Activated CD8-positive, alpha-beta T cell treated with anti-CD3 and anti-CD28 coated beads for 36 hours (primary cell): ENCODE results near the gene MYG1. TPM values are rescaled to one million over a fixed set of nuclear protein-coding genes. Genes with fewer than 3 reads are reported as not detected.
A peak's percentile ranks its signal among the peaks of the same experiment; 100 is the strongest.

Experiments
- ATAC-seq: fragments of 200-7000 bp; cut with Tn5 transposase; one replicate; pipeline ENCODE4 v1.10.0; 2021; ENCODE audit warnings: mild to moderate bottlenecking, moderate library complexity
- CTCF ChIA-PET: fragments of 350-600 bp; sonication (Branson Sonifier 250); formaldehyde crosslinking; loops from one replicate; lab custom pipeline; 2021; ENCODE audit warnings: antibody characterized with exemption; lab: Charles Lee
- POLR2A ChIA-PET: fragments of 350-600 bp; sonication (Branson Sonifier 250); formaldehyde crosslinking; loops from one replicate; lab custom pipeline; 2021; ENCODE audit warnings: antibody characterized with exemption; lab: Charles Lee
- DNase-seq: peaks from one replicate; pipeline ENCODE4 v3.0.0-alpha.2; 2020
- H3K27ac Mint-ChIP-seq: one replicate; pipeline ENCODE4 v1.8.0; 2021; ENCODE audit warnings: mild to moderate bottlenecking, mixed read lengths
- H3K27me3 Mint-ChIP-seq: one replicate; pipeline ENCODE4 v1.8.0; 2021; ENCODE audit warnings: mixed read lengths
- H3K36me3 Mint-ChIP-seq: one replicate; pipeline ENCODE4 v1.8.0; 2021; ENCODE audit warnings: low read depth, mixed read lengths
- H3K4me1 Mint-ChIP-seq: one replicate; pipeline ENCODE4 v1.8.0; 2021; ENCODE audit warnings: low read depth, mixed read lengths
- H3K4me3 Mint-ChIP-seq: one replicate; pipeline ENCODE4 v1.8.0; 2021; ENCODE audit warnings: mild to moderate bottlenecking, moderate library complexity, mixed read lengths
- H3K9me3 Mint-ChIP-seq: one replicate; pipeline ENCODE4 v1.8.0; 2021; ENCODE audit warnings: mixed read lengths
- CTCF ChIP-seq: fragments of 200-600 bp; IDR thresholded peaks from one replicate; pipeline ENCODE4 v1.8.0; 2022; ENCODE audit warnings: antibody characterized with exemption, mild to moderate bottlenecking
- intact Hi-C: fragments of 100-400 bp; cut with micrococcal nuclease; formaldehyde crosslinking; loops from one replicate; pipeline ENCODE4 v1.10.0; 2022
- total RNA-seq, 2 experiments: library from RNA; stranded (reverse); gene quantifications; one replicate each; pipeline ENCODE4 v1.2.3, GENCODE V29; 2021

The MYG1 gene
- total RNA-seq, 2 experiments from 2014 or later, result 69.5 to 70.9 TPM

GRCh38 chr12:53333289-53333688 is 33.8 kb downstream of the MYG1 start:
- intact Hi-C loops, result no loop called here
- POLR2A ChIA-PET, result interaction anchor here (1.7 kb wide), 1 partner anchor 114 kb away, joined by 3 read pairs; no protein-coding TSS in a partner anchor
- H3K27ac Mint-ChIP-seq, result no peak overlapping the region
- ATAC-seq, result no peak
- no peak for DNase-seq
- peaks cover 35% of the 10 kb centered on the region for H3K27me3 Mint-ChIP-seq
- no peak overlapping the region for H3K4me3 Mint-ChIP-seq
- H3K36me3 Mint-ChIP-seq, result no peaks in the 10 kb centered on the region
- TF ChIP-seq CTCF, result no peak
- H3K9me3 Mint-ChIP-seq, result no peaks in the 10 kb centered on the region
- CTCF ChIA-PET, result interaction anchor here (1.0 to 4.2 kb wide), 5 partner anchors 10 to 88 kb away, joined by 3 to 25 read pairs (median 4); no protein-coding TSS in a partner anchor
- H3K4me1 Mint-ChIP-seq, result peaks cover 5% of the 10 kb centered on the region

- no peaks in the 10 kb centered on the region for H3K9me3 Mint-ChIP-seq
- no peak overlapping the region for H3K27ac Mint-ChIP-seq
- H3K36me3 Mint-ChIP-seq, result no peaks in the 10 kb centered on the region
- ATAC-seq (no peak), DNase-seq (no peak)
- peaks cover 37% of the 10 kb centered on the region for H3K27me3 Mint-ChIP-seq
- H3K4me1 Mint-ChIP-seq, result peaks cover 5% of the 10 kb centered on the region
- ChIA-PET CTCF (interaction anchor here (1.0 to 4.2 kb wide), 5 partner anchors 10 to 87 kb away, joined by 3 to 25 read pairs (median 4); no protein-coding TSS in a partner anchor), POLR2A (interaction anchor here (1.2 to 1.7 kb wide), 2 partner anchors 50 to 115 kb away, joined by 3 read pairs; no protein-coding TSS in a partner anchor)
- no peak for TF ChIP-seq CTCF
- intact Hi-C loops, result no loop called here
- H3K4me3 Mint-ChIP-seq, result no peak overlapping the region
Observed at GRCh38 chr12:53333845-53334244, 34.4 kb downstream of the MYG1 start.

- H3K4me3 Mint-ChIP-seq, result no peak overlapping the region
- H3K27me3 Mint-ChIP-seq, result peaks cover 38% of the 10 kb centered on the region
- intact Hi-C loops, result no loop called here
- ATAC-seq (no peak), DNase-seq (no peak)
- ChIA-PET CTCF (interaction anchor here (1.1 to 4.2 kb wide), 5 partner anchors 10 to 18 kb away, joined by 4 to 25 read pairs (median 5); no protein-coding TSS in a partner anchor), POLR2A (interaction anchor here (1.1 to 2.0 kb wide), 4 partner anchors 10 to 61 kb away, joined by 3 to 8 read pairs (median 4); no protein-coding TSS in a partner anchor)
- H3K9me3 Mint-ChIP-seq, result no peaks in the 10 kb centered on the region
- peaks cover 5% of the 10 kb centered on the region for H3K4me1 Mint-ChIP-seq
- no peak overlapping the region for H3K27ac Mint-ChIP-seq
- H3K36me3 Mint-ChIP-seq, result no peaks in the 10 kb centered on the region
- no peak for TF ChIP-seq CTCF
Observed at GRCh38 chr12:53334822-53335221, 35.3 kb downstream of the MYG1 start.

- H3K4me1 Mint-ChIP-seq, result peaks cover 13% of the 10 kb centered on the region
- CTCF ChIA-PET, result interaction anchor here (1.1 to 4.2 kb wide), 5 partner anchors 8 to 17 kb away, joined by 3 to 25 read pairs (median 6); no protein-coding TSS in a partner anchor
- no peak for TF ChIP-seq CTCF
- peaks cover 42% of the 10 kb centered on the region for H3K27me3 Mint-ChIP-seq
- H3K4me3 Mint-ChIP-seq, result no peak within 1 kb of the TSS
- intact Hi-C loops, result no loop called here
- ATAC-seq (peak; percentile 23), DNase-seq (no peak)
- H3K36me3 Mint-ChIP-seq, result no peaks in the 10 kb centered on the region
- H3K27ac Mint-ChIP-seq, result no peak within 1 kb of the TSS
- no peaks in the 10 kb centered on the region for H3K9me3 Mint-ChIP-seq
- POLR2A ChIA-PET, result interaction anchor here (0.6 to 2.0 kb wide), 4 partner anchors 9 to 43 kb away, joined by 3 to 8 read pairs (median 4); partner anchors contain the start of gene SP1
Observed at GRCh38 chr12:53336181-53336681, 36.7 kb downstream of the MYG1 start, which contains the start of gene SP7. TSS of gene SP7 (minus strand) at chr12:53336354. CDS start at chr12:53335646, 708 bp downstream.

GRCh38 chr12:53338017-53338416 is 38.5 kb downstream of the MYG1 start:
- no peaks in the 10 kb centered on the region for H3K9me3 Mint-ChIP-seq
- peaks cover 38% of the 10 kb centered on the region for H3K27me3 Mint-ChIP-seq
- TF ChIP-seq CTCF, result no peak
- no peaks in the 10 kb centered on the region for H3K36me3 Mint-ChIP-seq
- DNase-seq (no peak), ATAC-seq (no peak)
- peaks cover 13% of the 10 kb centered on the region for H3K4me1 Mint-ChIP-seq
- CTCF ChIA-PET, result interaction anchor here (1.2 kb wide), 1 partner anchor 18 kb away, joined by 3 read pairs; no protein-coding TSS in a partner anchor
- no peak overlapping the region for H3K27ac Mint-ChIP-seq
- intact Hi-C loops, result no loop called here
- POLR2A ChIA-PET, result interaction anchor here (0.6 to 1.3 kb wide), 2 partner anchors 110 to 145 kb away, joined by 3 read pairs; no protein-coding TSS in a partner anchor
- no peak overlapping the region for H3K4me3 Mint-ChIP-seq
